Measurements from ENCODE around the gene PRRX1.

The PRRX1 gene

GRCh38 chr1:170721621-170722020 is 57.7 kb downstream of the PRRX1 start:
- no peak for ATAC-seq
- TF ChIP-seq ZNF70 (CRISPR knock-in tag; IDR thresholded peaks at IDR 0.05) (no peak), CSRNP3 (CRISPR knock-in tag; IDR thresholded peaks at IDR 0.05) (no peak), ZFP30 (CRISPR knock-in tag; IDR thresholded peaks at IDR 0.05) (no peak), CREB5 (CRISPR knock-in tag; IDR thresholded peaks at IDR 0.05; ENCODE audit: low read depth) (no peak), ESRRG (CRISPR knock-in tag; IDR thresholded peaks at IDR 0.05) (no peak), ZFP3 (CRISPR knock-in tag; IDR thresholded peaks at IDR 0.05) (no peak), PATZ1 (CRISPR knock-in tag; IDR thresholded peaks at IDR 0.05; ENCODE audit: borderline replicate concordance) (no peak), GLIS3 (CRISPR knock-in tag; IDR thresholded peaks at IDR 0.05) (no peak), ZNF8 (CRISPR knock-in tag; IDR thresholded peaks at IDR 0.05) (no peak), CSDC2 (CRISPR knock-in tag; IDR thresholded peaks at IDR 0.05) (no peak), OSR1 (CRISPR knock-in tag; IDR thresholded peaks at IDR 0.05) (no peak), TOX (CRISPR knock-in tag; IDR thresholded peaks at IDR 0.05; ENCODE audit: borderline replicate concordance) (no peak), SNAI2 (CRISPR knock-in tag; IDR thresholded peaks at IDR 0.05) (no peak), BACH2 (CRISPR knock-in tag; IDR thresholded peaks at IDR 0.05; ENCODE audit: borderline replicate concordance) (no peak)

- no peak for ATAC-seq
- no peak for TF ChIP-seq CSRNP3 (CRISPR knock-in tag; IDR thresholded peaks at IDR 0.05)
- TF ChIP-seq TCF4 (CRISPR knock-in tag; IDR thresholded peaks at IDR 0.05; ENCODE audit: borderline replicate concordance): no peak
- TF ChIP-seq ZC3H10 (CRISPR knock-in tag; IDR thresholded peaks at IDR 0.05): no peak
- no peak for TF ChIP-seq ISL1 (CRISPR knock-in tag; IDR thresholded peaks at IDR 0.05)
- no peak for TF ChIP-seq GLIS3 (CRISPR knock-in tag; IDR thresholded peaks at IDR 0.05)
- no peak for TF ChIP-seq ARNTL (CRISPR knock-in tag; IDR thresholded peaks at IDR 0.05; ENCODE audit: borderline replicate concordance, low read depth)
- no peak for TF ChIP-seq TSHZ2 (CRISPR knock-in tag; IDR thresholded peaks at IDR 0.05)
Measured at GRCh38 chr1:170723518-170723917, 59.6 kb downstream of the PRRX1 start.

GRCh38 chr1:170725326-170725725 is 61.4 kb downstream of the PRRX1 start:
- TF ChIP-seq ARNTL (CRISPR knock-in tag; IDR thresholded peaks at IDR 0.05; ENCODE audit: borderline replicate concordance, low read depth): no peak
- TF ChIP-seq TOX (CRISPR knock-in tag; IDR thresholded peaks at IDR 0.05; ENCODE audit: borderline replicate concordance): no peak
- no peak for TF ChIP-seq ZNF565 (CRISPR knock-in tag; conservative IDR thresholded peaks at IDR 0.05; ENCODE audit: low read depth)
- no peak for TF ChIP-seq ZNF70 (CRISPR knock-in tag; IDR thresholded peaks at IDR 0.05)
- TF ChIP-seq SNAI2 (CRISPR knock-in tag; IDR thresholded peaks at IDR 0.05): no peak
- no peak for TF ChIP-seq TSHZ2 (CRISPR knock-in tag; IDR thresholded peaks at IDR 0.05)
- no peak for TF ChIP-seq ZFP3 (CRISPR knock-in tag; IDR thresholded peaks at IDR 0.05)
- no peak for TF ChIP-seq PPARA (CRISPR knock-in tag; IDR thresholded peaks at IDR 0.05; ENCODE audit: borderline replicate concordance)
- no peak for TF ChIP-seq ISL1 (CRISPR knock-in tag; IDR thresholded peaks at IDR 0.05)
- TF ChIP-seq ZNF8 (CRISPR knock-in tag; IDR thresholded peaks at IDR 0.05): no peak
- no peak for TF ChIP-seq PATZ1 (CRISPR knock-in tag; IDR thresholded peaks at IDR 0.05; ENCODE audit: borderline replicate concordance)
- TF ChIP-seq ZFP30 (CRISPR knock-in tag; IDR thresholded peaks at IDR 0.05): no peak
- no peak for TF ChIP-seq RARB (CRISPR knock-in tag; IDR thresholded peaks at IDR 0.05)
- TF ChIP-seq BACH2 (CRISPR knock-in tag; IDR thresholded peaks at IDR 0.05; ENCODE audit: borderline replicate concordance): no peak
- TF ChIP-seq CSDC2 (CRISPR knock-in tag; IDR thresholded peaks at IDR 0.05): no peak
- no peak for TF ChIP-seq CSRNP3 (CRISPR knock-in tag; IDR thresholded peaks at IDR 0.05)
- ATAC-seq: no peak
